ENCODE measurements around the gene CPA5.

CPA5 gene

DNA sequence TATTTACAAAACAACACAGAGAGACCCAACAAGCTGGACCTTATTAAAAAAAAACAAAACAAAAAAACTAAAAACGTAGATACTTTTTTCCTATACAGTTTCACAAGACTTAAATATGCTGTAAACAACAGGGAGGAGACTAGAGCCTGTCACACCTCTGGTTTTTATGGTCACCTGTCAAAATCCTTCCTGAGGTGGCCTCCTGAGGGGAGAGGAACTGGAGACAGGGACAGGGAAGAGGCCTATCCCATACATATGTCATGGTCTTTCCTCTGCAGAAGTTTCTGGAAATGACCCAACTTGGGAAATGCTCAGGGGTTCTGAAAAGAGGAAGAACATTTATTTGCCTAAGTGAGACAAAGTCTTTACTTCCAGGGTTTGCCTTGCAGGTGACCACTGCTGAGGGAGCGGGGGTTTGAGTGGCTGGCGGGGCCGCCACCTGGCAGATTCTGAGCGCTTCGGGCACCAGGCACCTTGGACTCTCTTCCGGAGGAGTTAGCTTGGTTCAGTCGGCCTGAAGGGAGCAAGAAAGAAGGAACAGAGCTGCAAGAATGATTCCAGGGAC is 54.0 kb downstream of the CPA5 start:
- Histone ChIP-seq H3K9ac (ENCODE audit: insufficient read length, low read depth) (no peak overlapping the region), H3K4me1 (ENCODE audit: insufficient read depth, insufficient read length) (no peaks in the 10 kb centered on the region), H3K9me3 (ENCODE audit: insufficient read depth, low read length) (no peaks in the 10 kb centered on the region), H3K4me3 (ENCODE audit: insufficient read length, low read depth) (no peak overlapping the region), H3K27me3 (ENCODE audit: insufficient read depth, insufficient read length) (no peaks in the 10 kb centered on the region), H3K36me3 (ENCODE audit: insufficient read depth, insufficient read length, low read length) (peaks cover 32% of the 10 kb centered on the region)
- no peak for DNase-seq (ENCODE audit: low read depth, low spot score)
- TF ChIP-seq ZNF274 (IDR thresholded peaks at IDR 0.05; ENCODE audit: low read depth, low read length): no peak
- no peak for TF ChIP-seq YY1 (IDR thresholded peaks at IDR 0.05; ENCODE audit: insufficient read depth, insufficient read length)
- no peak for TF ChIP-seq SUZ12 (IDR thresholded peaks at IDR 0.05; ENCODE audit: extremely low read depth, insufficient read depth, insufficient read length)

DNA sequence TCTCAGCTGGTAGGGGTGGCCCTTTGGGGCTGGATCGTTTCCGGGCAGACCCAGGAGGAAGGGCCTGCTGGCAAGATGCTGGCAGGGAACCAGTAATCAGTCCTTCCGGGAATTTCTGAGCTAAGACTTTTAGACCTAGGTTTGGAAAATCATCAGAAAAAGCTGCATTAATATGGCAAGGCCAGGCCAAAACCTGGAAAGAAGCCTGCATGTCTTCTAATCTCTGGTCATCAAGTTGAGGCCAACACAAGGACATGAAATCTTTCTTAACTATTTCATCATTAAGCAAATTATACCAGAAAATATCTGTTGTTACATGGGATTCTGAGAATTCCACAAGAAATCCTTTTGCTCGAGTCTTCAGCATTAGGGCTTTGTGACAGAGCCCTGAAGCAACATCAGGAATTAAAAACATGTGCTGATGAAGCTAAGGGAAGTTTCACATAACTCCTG is 55.5 kb downstream of the CPA5 start:
- Histone ChIP-seq H3K9ac (ENCODE audit: insufficient read length, low read depth) (no peak overlapping the region), H3K36me3 (ENCODE audit: insufficient read depth, insufficient read length, low read length) (peaks cover 32% of the 10 kb centered on the region), H3K4me3 (ENCODE audit: insufficient read length, low read depth) (no peak overlapping the region), H3K4me1 (ENCODE audit: insufficient read depth, insufficient read length) (no peaks in the 10 kb centered on the region), H3K9me3 (ENCODE audit: insufficient read depth, low read length) (no peaks in the 10 kb centered on the region), H3K27me3 (ENCODE audit: insufficient read depth, insufficient read length) (no peaks in the 10 kb centered on the region)
- no peak for TF ChIP-seq ZNF274 (IDR thresholded peaks at IDR 0.05; ENCODE audit: low read depth, low read length)
- TF ChIP-seq SUZ12 (IDR thresholded peaks at IDR 0.05; ENCODE audit: extremely low read depth, insufficient read depth, insufficient read length): no peak
- TF ChIP-seq YY1 (IDR thresholded peaks at IDR 0.05; ENCODE audit: insufficient read depth, insufficient read length): no peak
- no peak for DNase-seq (ENCODE audit: low read depth, low spot score)

GRCh38 chr7:130401101-130401500 is 56.5 kb downstream of the CPA5 start:
- no peaks in the 10 kb centered on the region for H3K9me3 ChIP-seq (ENCODE audit: insufficient read depth, low read length)

GRCh38 chr7:130401578-130401977 is 57.0 kb downstream of the CPA5 start:
- H3K9ac ChIP-seq (ENCODE audit: insufficient read length, low read depth): no peak overlapping the region
- no peak overlapping the region for H3K4me3 ChIP-seq (ENCODE audit: insufficient read length, low read depth)
- peaks cover 32% of the 10 kb centered on the region for H3K36me3 ChIP-seq (ENCODE audit: insufficient read depth, insufficient read length, low read length)
- H3K27me3 ChIP-seq (ENCODE audit: insufficient read depth, insufficient read length): no peaks in the 10 kb centered on the region
- H3K9me3 ChIP-seq (ENCODE audit: insufficient read depth, low read length): no peaks in the 10 kb centered on the region
- no peaks in the 10 kb centered on the region for H3K4me1 ChIP-seq (ENCODE audit: insufficient read depth, insufficient read length)
- no peak for TF ChIP-seq SUZ12 (IDR thresholded peaks at IDR 0.05; ENCODE audit: extremely low read depth, insufficient read depth, insufficient read length)
- no peak for TF ChIP-seq YY1 (IDR thresholded peaks at IDR 0.05; ENCODE audit: insufficient read depth, insufficient read length)
- TF ChIP-seq ZNF274 (IDR thresholded peaks at IDR 0.05; ENCODE audit: low read depth, low read length): no peak
- DNase-seq (ENCODE audit: low read depth, low spot score): no peak

More at GRCh38 chr7:130401101-130401500, 56.5 kb downstream of the CPA5 start:
- TF ChIP-seq ZNF274 (IDR thresholded peaks at IDR 0.05; ENCODE audit: low read depth, low read length) (no peak), YY1 (IDR thresholded peaks at IDR 0.05; ENCODE audit: insufficient read depth, insufficient read length) (no peak), SUZ12 (IDR thresholded peaks at IDR 0.05; ENCODE audit: extremely low read depth, insufficient read depth, insufficient read length) (no peak)
- H3K4me3 ChIP-seq (ENCODE audit: insufficient read length, low read depth): no peak overlapping the region
- H3K36me3 ChIP-seq (ENCODE audit: insufficient read depth, insufficient read length, low read length): peaks cover 32% of the 10 kb centered on the region
- no peaks in the 10 kb centered on the region for H3K4me1 ChIP-seq (ENCODE audit: insufficient read depth, insufficient read length)
- DNase-seq (ENCODE audit: low read depth, low spot score): no peak
- H3K27me3 ChIP-seq (ENCODE audit: insufficient read depth, insufficient read length): no peaks in the 10 kb centered on the region
- no peak overlapping the region for H3K9ac ChIP-seq (ENCODE audit: insufficient read length, low read depth)

DNA sequence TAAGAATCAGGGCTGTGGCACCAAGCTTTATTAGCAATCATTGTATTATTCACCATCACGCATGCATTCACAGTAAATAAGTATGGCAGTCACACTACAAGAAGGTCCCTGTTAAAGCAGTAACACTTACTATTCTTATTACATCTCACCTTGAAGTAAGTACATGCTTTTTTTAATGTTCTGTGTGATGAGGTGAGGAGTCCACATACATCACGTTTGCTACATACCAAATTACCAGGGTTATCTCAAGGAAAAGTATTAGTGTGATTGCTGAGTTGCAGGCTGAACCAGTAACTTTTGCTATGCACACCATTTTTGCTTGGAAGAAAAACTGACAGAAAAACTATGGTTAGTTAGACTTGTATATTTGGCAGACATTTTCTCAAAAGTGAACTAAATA is 60.4 kb downstream of the CPA5 start:
- H3K9ac ChIP-seq (ENCODE audit: insufficient read length, low read depth): no peak overlapping the region
- no peaks in the 10 kb centered on the region for H3K4me1 ChIP-seq (ENCODE audit: insufficient read depth, insufficient read length)
- no peak for DNase-seq (ENCODE audit: low read depth, low spot score)
- no peak overlapping the region for H3K4me3 ChIP-seq (ENCODE audit: insufficient read length, low read depth)
- H3K36me3 ChIP-seq (ENCODE audit: insufficient read depth, insufficient read length, low read length): peaks cover 17% of the 10 kb centered on the region
- no peaks in the 10 kb centered on the region for H3K9me3 ChIP-seq (ENCODE audit: insufficient read depth, low read length)
- TF ChIP-seq SUZ12 (IDR thresholded peaks at IDR 0.05; ENCODE audit: extremely low read depth, insufficient read depth, insufficient read length) (no peak), ZNF274 (IDR thresholded peaks at IDR 0.05; ENCODE audit: low read depth, low read length) (no peak), YY1 (IDR thresholded peaks at IDR 0.05; ENCODE audit: insufficient read depth, insufficient read length) (no peak)
- no peaks in the 10 kb centered on the region for H3K27me3 ChIP-seq (ENCODE audit: insufficient read depth, insufficient read length)

DNA sequence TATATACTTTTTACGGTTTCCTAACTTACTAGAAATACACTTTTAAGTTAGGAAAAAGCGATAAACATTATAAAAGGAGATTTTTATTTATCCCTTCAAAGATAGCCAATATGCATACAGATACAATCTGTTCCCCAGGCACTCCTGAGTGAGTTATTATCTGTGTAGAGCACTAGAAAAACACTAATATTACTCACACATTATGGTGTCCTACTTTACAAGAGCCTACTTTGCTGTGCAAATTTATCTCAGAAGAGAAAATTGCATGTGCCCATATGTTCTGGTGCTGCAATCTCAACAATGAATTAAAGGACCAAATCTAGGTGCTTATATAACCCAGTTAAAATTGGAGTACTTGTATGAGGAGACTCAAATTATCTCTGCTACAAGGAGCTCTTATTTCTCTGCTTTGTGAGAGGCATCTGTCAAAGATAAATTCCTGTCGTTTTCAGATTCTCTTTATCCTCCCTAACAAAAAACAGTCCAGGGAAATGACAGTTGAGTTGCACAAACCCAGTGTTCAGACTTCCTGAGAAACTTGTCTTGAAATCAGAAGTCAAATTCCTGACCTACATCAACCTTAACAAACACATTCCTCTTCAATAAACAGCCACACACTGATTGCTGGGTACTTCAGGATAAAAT is 64.6 kb downstream of the CPA5 start:
- H3K9me3 ChIP-seq (ENCODE audit: insufficient read depth, low read length): no peaks in the 10 kb centered on the region
- no peaks in the 10 kb centered on the region for H3K27me3 ChIP-seq (ENCODE audit: insufficient read depth, insufficient read length)
- TF ChIP-seq YY1 (IDR thresholded peaks at IDR 0.05; ENCODE audit: insufficient read depth, insufficient read length) (no peak), ZNF274 (IDR thresholded peaks at IDR 0.05; ENCODE audit: low read depth, low read length) (no peak), SUZ12 (IDR thresholded peaks at IDR 0.05; ENCODE audit: extremely low read depth, insufficient read depth, insufficient read length) (no peak)
- H3K4me3 ChIP-seq (ENCODE audit: insufficient read length, low read depth): no peak overlapping the region
- no peaks in the 10 kb centered on the region for H3K4me1 ChIP-seq (ENCODE audit: insufficient read depth, insufficient read length)
- DNase-seq (ENCODE audit: low read depth, low spot score): no peak
- H3K36me3 ChIP-seq (ENCODE audit: insufficient read depth, insufficient read length, low read length): peaks cover 7% of the 10 kb centered on the region
- no peak overlapping the region for H3K9ac ChIP-seq (ENCODE audit: insufficient read length, low read depth)

DNA sequence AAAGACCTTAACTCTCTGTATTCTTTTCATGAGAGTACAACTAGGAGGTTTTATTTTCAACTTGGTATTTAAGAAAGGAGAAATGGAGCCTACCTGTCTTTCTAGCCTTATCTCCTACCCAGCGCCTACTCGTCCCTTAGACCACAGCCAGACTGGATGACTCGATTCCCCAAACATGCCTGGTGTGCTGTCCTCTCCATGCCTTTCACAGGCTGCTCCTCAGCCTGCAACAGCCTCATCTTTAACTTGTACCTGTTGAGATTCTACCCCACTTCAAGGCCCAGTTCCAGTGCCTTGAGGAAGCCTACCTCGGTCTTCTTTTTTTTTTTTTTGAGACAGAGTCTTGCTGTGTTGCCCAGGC is 65.1 kb downstream of the CPA5 start:
- Histone ChIP-seq H3K4me3 (ENCODE audit: insufficient read length, low read depth) (no peak overlapping the region), H3K36me3 (ENCODE audit: insufficient read depth, insufficient read length, low read length) (peaks cover 7% of the 10 kb centered on the region), H3K9ac (ENCODE audit: insufficient read length, low read depth) (no peak overlapping the region), H3K27me3 (ENCODE audit: insufficient read depth, insufficient read length) (no peaks in the 10 kb centered on the region), H3K4me1 (ENCODE audit: insufficient read depth, insufficient read length) (no peaks in the 10 kb centered on the region), H3K9me3 (ENCODE audit: insufficient read depth, low read length) (no peaks in the 10 kb centered on the region)
- TF ChIP-seq SUZ12 (IDR thresholded peaks at IDR 0.05; ENCODE audit: extremely low read depth, insufficient read depth, insufficient read length): no peak
- no peak for TF ChIP-seq ZNF274 (IDR thresholded peaks at IDR 0.05; ENCODE audit: low read depth, low read length)
- no peak for TF ChIP-seq YY1 (IDR thresholded peaks at IDR 0.05; ENCODE audit: insufficient read depth, insufficient read length)
- DNase-seq (ENCODE audit: low read depth, low spot score): no peak

Data from NT2/D1 (cell line).